ENCODE measurements around the gene BOLA3. TPM values are rescaled to one million over a fixed set of nuclear protein-coding genes. Genes with fewer than 3 reads are reported as not detected.

Gene BOLA3
- total and polyA plus RNA-seq, 10 donors, result 12.6 to 41.4 (median 23.7) TPM

GRCh38 chr2:74099835-74100234 is 47.9 kb downstream of the BOLA3 start:
- no peak overlapping the region for H3K27ac ChIP-seq
- intact Hi-C loops (cut with DNase I; ENCODE audit: low total_unique reads), result no loop called here
- H3K4me3 ChIP-seq, result no peak overlapping the region
- DNase-seq, result no peak
- 90 to 95% (median 95%) methylated on average over 5 to 7 of the region's 7 CpGs for whole genome bisulfite sequencing, 5 donors
- TF ChIP-seq POLR2AphosphoS5 (IDR thresholded peaks at IDR 0.05) (no peak), POLR2A (IDR thresholded peaks at IDR 0.05) (no peak), CTCF (IDR thresholded peaks at IDR 0.05 in 8 of 11, conservative IDR thresholded peaks at IDR 0.05 in 3 of 11) (no peak)
- H3K27me3 ChIP-seq (replicated peaks in 1 of 7), result no peaks in the 10 kb centered on the region
- H3K4me1 ChIP-seq, result no peaks in the 10 kb centered on the region
- H3K9me3 ChIP-seq, result no peaks in the 10 kb centered on the region
- peaks cover 0 to 99% (median 63%) of the 10 kb centered on the region in 6 donors for H3K36me3 ChIP-seq

GRCh38 chr2:74099271-74099670 is 48.4 kb downstream of the BOLA3 start:
- intact Hi-C loops (cut with DNase I; ENCODE audit: low total_unique reads), result no loop called here
- Histone ChIP-seq H3K36me3 (peaks cover 0 to 99% (median 68%) of the 10 kb centered on the region in 6 donors), H3K4me1 (no peaks in the 10 kb centered on the region), H3K27ac (no peak overlapping the region), H3K27me3 (replicated peaks in 1 of 7) (no peaks in the 10 kb centered on the region), H3K9me3 (no peaks in the 10 kb centered on the region), H3K4me3 (no peak overlapping the region)
- DNase-seq, result no peak
- peak in 1 of 3 donors; percentile 20 for TF ChIP-seq POLR2AphosphoS5 (IDR thresholded peaks at IDR 0.05)
- no peak for TF ChIP-seq POLR2A (IDR thresholded peaks at IDR 0.05)
- WGBS, 5 donors, result 94 to 98% (median 95%) methylated on average over 20 of the region's 20 CpGs

- intact Hi-C loops (cut with DNase I; ENCODE audit: low total_unique reads), result no loop called here
- Histone ChIP-seq H3K4me1 (no peaks in the 10 kb centered on the region), H3K27me3 (replicated peaks in 1 of 7) (no peaks in the 10 kb centered on the region), H3K4me3 (no peak overlapping the region), H3K27ac (no peak overlapping the region), H3K36me3 (peaks cover 0 to 99% (median 76%) of the 10 kb centered on the region in 6 donors), H3K9me3 (no peaks in the 10 kb centered on the region)
- no peak for TF ChIP-seq CTCF (IDR thresholded peaks at IDR 0.05 in 8 of 11, conservative IDR thresholded peaks at IDR 0.05 in 3 of 11)
- TF ChIP-seq POLR2A (IDR thresholded peaks at IDR 0.05), result no peak
- no peak for TF ChIP-seq POLR2AphosphoS5 (IDR thresholded peaks at IDR 0.05)
- no peak for DNase-seq
- 94 to 96% (median 95%) methylated on average over 6 of the region's 6 CpGs for WGBS, 5 donors
Observed at GRCh38 chr2:74097574-74097973, 50.1 kb downstream of the BOLA3 start.

GRCh38 chr2:74096052-74096451 is 51.7 kb downstream of the BOLA3 start:
- no peaks in the 10 kb centered on the region for H3K4me1 ChIP-seq
- no peak for DNase-seq
- H3K9me3 ChIP-seq, result no peaks in the 10 kb centered on the region
- TF ChIP-seq POLR2A (IDR thresholded peaks at IDR 0.05) (no peak), POLR2AphosphoS5 (IDR thresholded peaks at IDR 0.05) (no peak), CTCF (IDR thresholded peaks at IDR 0.05 in 8 of 11, conservative IDR thresholded peaks at IDR 0.05 in 3 of 11) (no peak)
- no peak overlapping the region for H3K27ac ChIP-seq
- no peak overlapping the region for H3K4me3 ChIP-seq
- peaks cover 0 to 99% (median 77%) of the 10 kb centered on the region in 6 donors for H3K36me3 ChIP-seq
- intact Hi-C loops (cut with DNase I; ENCODE audit: low total_unique reads), result no loop called here
- H3K27me3 ChIP-seq (replicated peaks in 1 of 7), result no peaks in the 10 kb centered on the region
- WGBS, 5 donors, result 95 to 98% (median 96%) methylated on average over 2 of the region's 2 CpGs

GRCh38 chr2:74095632-74096031 is 52.1 kb downstream of the BOLA3 start:
- H3K27me3 ChIP-seq (replicated peaks in 1 of 7), result no peaks in the 10 kb centered on the region
- H3K27ac ChIP-seq, result no peak overlapping the region
- no peaks in the 10 kb centered on the region for H3K4me1 ChIP-seq
- H3K4me3 ChIP-seq, result no peak overlapping the region
- H3K9me3 ChIP-seq, result no peaks in the 10 kb centered on the region
- no peak for DNase-seq
- peaks cover 0 to 99% (median 77%) of the 10 kb centered on the region in 6 donors for H3K36me3 ChIP-seq
- TF ChIP-seq POLR2A (IDR thresholded peaks at IDR 0.05) (no peak), CTCF (IDR thresholded peaks at IDR 0.05 in 8 of 11, conservative IDR thresholded peaks at IDR 0.05 in 3 of 11) (no peak), POLR2AphosphoS5 (IDR thresholded peaks at IDR 0.05) (no peak)
- intact Hi-C loops (cut with DNase I; ENCODE audit: low total_unique reads), result no loop called here
- 89 to 92% (median 90%) methylated on average over 3 of the region's 3 CpGs for WGBS, 5 donors
